Duodenal mucosa (tissue), 2 donors: ENCODE results near the gene CDH7.

ENCODE experiments used
- H3K27ac ChIP-seq: one replicate; pipeline ENCODE4 v1.7.0; 2013; ENCODE audit warnings: low read depth, low read length
- H3K27me3 ChIP-seq, 2 donors: one replicate each; pipeline ENCODE4 v1.7.0; 2013; ENCODE audit warnings: low read length in 2 of 2, control low read depth in 1 of 2; ENCODE audit not compliant: insufficient read depth in 2 of 2, control insufficient read depth in 1 of 2
- H3K36me3 ChIP-seq, 2 donors: one replicate each; pipeline ENCODE4 v1.7.0; 2013; ENCODE audit warnings: low read length in 2 of 2, control low read depth in 1 of 2; ENCODE audit not compliant: insufficient read depth in 2 of 2, control insufficient read depth in 1 of 2
- H3K4me1 ChIP-seq, 2 donors: one replicate each; pipeline ENCODE4 v1.7.0; 2013; ENCODE audit warnings: low read length in 2 of 2, control low read depth in 1 of 2; ENCODE audit not compliant: insufficient read depth in 2 of 2, control insufficient read depth in 1 of 2
- H3K4me3 ChIP-seq, 2 donors: one replicate each; pipeline ENCODE4 v1.7.0; 2013; ENCODE audit warnings: low read length in 2 of 2, low read depth in 1 of 2
- H3K9ac ChIP-seq, 2 donors: one replicate each; pipeline ENCODE4 v1.7.0; 2013; ENCODE audit warnings: low read length in 2 of 2, low read depth in 1 of 2
- H3K9me3 ChIP-seq, 2 donors: one replicate each; pipeline ENCODE4 v1.7.0; 2013; ENCODE audit warnings: low read length in 2 of 2, control low read depth in 1 of 2; ENCODE audit not compliant: control insufficient read depth in 1 of 2

Gene CDH7

DNA sequence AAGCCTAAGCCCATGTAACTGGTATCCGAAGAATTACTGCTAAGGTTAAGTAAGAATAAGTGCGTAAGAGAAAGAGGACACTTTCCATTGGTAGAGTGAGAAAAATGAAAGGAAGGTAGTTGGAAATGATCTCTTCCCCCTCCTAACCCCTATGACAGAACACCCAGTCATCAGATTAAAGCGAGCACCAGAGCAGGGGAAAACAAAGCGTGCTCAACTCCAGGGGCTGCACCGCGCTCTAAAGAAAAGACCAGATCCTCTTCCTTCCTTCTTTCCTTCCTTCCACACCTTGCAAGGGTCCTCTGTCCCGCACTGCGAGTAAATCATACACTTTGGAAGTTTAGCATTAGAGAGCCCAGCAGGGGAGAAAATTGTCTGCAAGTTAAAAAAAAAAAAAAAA is 971 bp upstream of the CDH7 start:
- Histone ChIP-seq H3K27me3 (peaks cover 7 to 30% of the 10 kb centered on the region in 2 donors), H3K9me3 (no peaks in the 10 kb centered on the region), H3K4me3 (no peak overlapping the region), H3K27ac (no peak overlapping the region), H3K4me1 (no peaks in the 10 kb centered on the region), H3K9ac (no peak overlapping the region), H3K36me3 (no peaks in the 10 kb centered on the region)

DNA sequence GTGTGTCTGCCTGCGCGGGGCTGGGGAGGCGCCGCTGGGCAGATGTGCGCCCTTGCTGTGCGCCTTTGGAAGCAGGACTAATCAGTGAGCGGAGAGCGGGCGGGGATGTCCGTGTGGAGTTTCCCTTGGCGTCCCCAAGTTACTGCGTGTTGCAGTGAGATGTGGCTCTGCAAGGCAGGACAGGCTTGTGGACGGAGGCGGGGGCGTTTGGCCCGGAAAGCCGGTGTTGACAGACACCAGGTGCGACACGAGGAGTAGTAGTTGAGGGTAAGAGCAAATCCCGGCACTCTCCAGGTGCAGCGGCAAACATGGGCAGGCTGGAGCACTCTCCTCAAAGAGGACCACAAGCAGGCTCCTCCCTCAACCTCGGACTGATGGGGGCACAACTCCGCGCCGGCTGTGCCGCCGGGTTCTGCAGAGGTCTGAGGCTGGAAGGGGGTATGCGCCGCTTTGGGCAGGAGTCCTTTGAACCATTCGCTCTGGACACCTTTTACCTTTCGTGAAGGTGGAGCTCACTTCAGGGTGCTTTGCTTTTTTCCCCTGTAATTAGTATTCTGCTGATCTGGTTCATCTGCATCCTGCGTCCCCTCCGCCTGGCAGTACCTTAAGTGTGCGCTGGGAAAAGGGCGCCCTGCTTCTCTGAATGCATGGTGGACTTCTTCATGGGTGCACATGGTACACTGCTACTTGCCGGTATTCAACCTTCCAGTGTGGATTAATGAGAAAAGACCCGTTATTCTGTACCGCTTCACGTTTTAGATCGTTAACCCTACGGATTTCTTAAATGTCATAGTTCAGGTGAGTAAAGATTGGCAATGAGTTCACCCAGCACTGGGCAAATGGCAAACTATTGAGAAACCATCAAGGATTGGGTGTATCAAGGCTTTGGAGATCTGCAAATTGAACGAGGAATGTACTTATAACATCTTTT is 608 bp downstream of the CDH7 start:
- H3K4me1 ChIP-seq, result no peaks in the 10 kb centered on the region
- no peak overlapping the region for H3K27ac ChIP-seq
- H3K4me3 ChIP-seq, result peak overlapping the region in 1 of 2 donors; percentile 29
- no peak overlapping the region for H3K9ac ChIP-seq
- no peaks in the 10 kb centered on the region for H3K36me3 ChIP-seq
- H3K9me3 ChIP-seq, result no peaks in the 10 kb centered on the region
- peaks cover 7 to 30% of the 10 kb centered on the region in 2 donors for H3K27me3 ChIP-seq

DNA sequence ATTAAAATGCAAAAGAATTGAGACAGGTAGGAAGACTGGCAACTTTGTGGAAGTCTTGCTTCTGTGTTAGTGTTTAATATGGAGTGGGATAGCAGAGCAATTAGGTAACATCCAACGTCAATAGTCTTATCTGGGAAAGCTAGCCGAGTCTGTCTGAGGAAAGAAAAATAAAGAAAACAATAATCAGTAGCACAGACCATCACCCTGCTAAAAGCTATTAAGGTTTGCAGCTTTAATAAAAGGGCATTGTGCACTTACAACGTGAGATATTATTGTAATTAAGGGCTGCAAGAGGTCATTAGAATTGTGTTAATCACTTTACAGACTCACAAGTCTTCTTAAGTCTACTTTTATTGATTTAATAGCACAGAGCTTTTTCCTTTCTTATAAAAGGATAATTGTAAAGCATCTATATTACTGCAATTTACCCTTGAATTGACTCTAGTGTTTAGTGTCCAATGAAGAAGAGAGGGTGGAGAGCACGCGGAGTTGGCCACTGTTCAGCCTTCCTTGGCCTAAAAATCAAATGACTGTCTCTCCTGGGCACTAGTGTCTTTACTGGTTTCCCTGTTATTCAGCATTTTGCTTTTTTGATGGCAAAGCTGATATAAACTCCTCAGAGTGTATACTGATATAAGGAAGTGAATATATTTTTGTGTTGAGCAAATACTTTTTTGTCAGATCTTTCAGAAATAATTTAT is 2.0 kb downstream of the CDH7 start:
- Histone ChIP-seq H3K4me1 (no peaks in the 10 kb centered on the region), H3K27me3 (peaks cover 7 to 30% of the 10 kb centered on the region in 2 donors), H3K36me3 (no peaks in the 10 kb centered on the region), H3K27ac (no peak overlapping the region), H3K9ac (no peak overlapping the region), H3K4me3 (no peak overlapping the region), H3K9me3 (no peaks in the 10 kb centered on the region)

- no peaks in the 10 kb centered on the region for H3K9me3 ChIP-seq
- H3K4me3 ChIP-seq, result no peak overlapping the region
- peaks cover 7 to 28% of the 10 kb centered on the region in 2 donors for H3K27me3 ChIP-seq
- no peaks in the 10 kb centered on the region for H3K4me1 ChIP-seq
- no peak overlapping the region for H3K27ac ChIP-seq
- H3K36me3 ChIP-seq, result no peaks in the 10 kb centered on the region
- H3K9ac ChIP-seq, result no peak overlapping the region
Observed at GRCh38 chr18:65753520-65753919, 2.7 kb downstream of the CDH7 start.

DNA sequence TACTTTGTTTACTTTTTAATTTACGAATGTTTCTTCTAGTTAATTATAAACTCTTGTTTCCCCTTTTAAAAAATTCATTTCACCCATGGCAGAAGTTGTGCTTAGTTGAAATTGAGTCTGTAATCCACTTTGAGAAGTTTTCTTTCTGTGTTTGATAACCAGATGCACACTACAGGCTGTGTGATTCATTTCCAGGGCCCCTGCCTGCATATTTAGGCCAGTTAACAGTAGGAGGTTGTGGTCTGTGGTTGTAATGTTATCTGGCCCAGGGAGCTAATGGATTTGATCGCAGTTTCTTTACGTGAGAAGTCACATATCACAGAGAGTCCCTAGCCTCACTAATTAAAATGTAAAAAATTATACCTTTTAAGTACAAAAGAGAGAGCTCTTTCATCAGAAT is 3.3 kb downstream of the CDH7 start:
- Histone ChIP-seq H3K27me3 (peaks cover 7 to 22% of the 10 kb centered on the region in 2 donors), H3K4me3 (no peak overlapping the region), H3K9ac (no peak overlapping the region)

GRCh38 chr18:65755616-65756015 is 4.8 kb downstream of the CDH7 start:
- Histone ChIP-seq H3K9me3 (no peaks in the 10 kb centered on the region), H3K4me3 (no peak overlapping the region), H3K9ac (no peak overlapping the region), H3K27me3 (peaks cover 5 to 15% of the 10 kb centered on the region in 2 donors), H3K36me3 (no peaks in the 10 kb centered on the region), H3K4me1 (no peaks in the 10 kb centered on the region), H3K27ac (no peak overlapping the region)

More for the DNA sequence above, 3.3 kb downstream of the CDH7 start:
- H3K4me1 ChIP-seq, result no peaks in the 10 kb centered on the region
- no peaks in the 10 kb centered on the region for H3K9me3 ChIP-seq
- H3K27ac ChIP-seq, result no peak overlapping the region
- H3K36me3 ChIP-seq, result no peaks in the 10 kb centered on the region

GRCh38 chr18:65760457-65760856 is 9.6 kb downstream of the CDH7 start:
- Histone ChIP-seq H3K4me3 (no peak overlapping the region), H3K27ac (no peak overlapping the region), H3K4me1 (no peaks in the 10 kb centered on the region), H3K9ac (no peak overlapping the region), H3K36me3 (no peaks in the 10 kb centered on the region), H3K27me3 (no peaks in the 10 kb centered on the region), H3K9me3 (no peaks in the 10 kb centered on the region)

GRCh38 chr18:65761636-65762295 is 11.0 kb downstream of the CDH7 start:
- Histone ChIP-seq H3K36me3 (no peaks in the 10 kb centered on the region), H3K9me3 (no peaks in the 10 kb centered on the region), H3K4me1 (no peaks in the 10 kb centered on the region), H3K4me3 (no peak overlapping the region), H3K9ac (no peak overlapping the region), H3K27me3 (no peaks in the 10 kb centered on the region), H3K27ac (no peak overlapping the region)

GRCh38 chr18:65762556-65762955 is 11.7 kb downstream of the CDH7 start:
- Histone ChIP-seq H3K9ac (no peak overlapping the region), H3K4me1 (no peaks in the 10 kb centered on the region), H3K36me3 (no peaks in the 10 kb centered on the region), H3K4me3 (no peak overlapping the region), H3K27me3 (no peaks in the 10 kb centered on the region), H3K9me3 (no peaks in the 10 kb centered on the region), H3K27ac (no peak overlapping the region)

DNA sequence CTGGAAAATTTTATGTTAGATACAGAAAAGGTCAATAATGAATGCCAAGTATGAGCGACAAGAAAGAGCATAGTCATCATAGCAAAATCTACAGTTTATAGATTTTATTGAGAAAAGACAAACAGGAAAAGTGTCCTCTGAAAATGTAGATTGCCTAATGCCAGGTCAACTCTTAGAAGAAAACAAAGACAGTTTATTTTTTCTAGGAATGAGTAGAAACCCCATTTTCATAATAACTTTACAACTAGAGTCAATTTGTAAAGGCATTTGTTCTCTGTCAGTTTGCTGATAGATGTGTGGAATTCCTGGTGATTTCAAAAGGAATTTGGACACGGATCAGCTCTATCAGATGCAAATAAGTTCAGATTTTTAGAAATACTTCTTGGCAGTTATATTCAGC is 16.6 kb downstream of the CDH7 start:
- H3K4me3 ChIP-seq, result no peak overlapping the region
- no peaks in the 10 kb centered on the region for H3K36me3 ChIP-seq
- no peak overlapping the region for H3K27ac ChIP-seq
- no peaks in the 10 kb centered on the region for H3K27me3 ChIP-seq
- no peaks in the 10 kb centered on the region for H3K9me3 ChIP-seq
- no peaks in the 10 kb centered on the region for H3K4me1 ChIP-seq
- no peak overlapping the region for H3K9ac ChIP-seq
